GM12878 (cell line): ENCODE results near the gene LKAAEAR1. TPM values are rescaled to one million over a fixed set of nuclear protein-coding genes. Genes with fewer than 3 reads are reported as not detected.

Source experiments
- ATAC-seq: fragments of 200-7000 bp; cut with Tn5 transposase; 3 replicates; pipeline ENCODE4 v1.9.1; 2020; ENCODE audit warnings: mild to moderate bottlenecking, moderate library complexity
- BruUV-seq: library from RNA; stranded (reverse); fragments of 400-500 nt; replicated peaks from 2 replicates; lab custom pipeline; 2021; lab: Mats Ljungman, UMichigan
- CTCF ChIA-PET: fragments of 300-600 bp; sonication (Branson Sonifier 250); formaldehyde crosslinking; extraction: SDS; loops from one replicate; lab custom pipeline; 2021; ENCODE audit warnings: inconsistent platforms; lab: Yijun Ruan, JAX
- POLR2A ChIA-PET: fragments of 350-600 bp; formaldehyde crosslinking; extraction: SDS; loops from one replicate; lab custom pipeline; 2021; ENCODE audit warnings: inconsistent platforms; lab: Charles Lee
- RAD21 ChIA-PET: fragments of 300-600 bp; sonication (Branson Sonifier 250); formaldehyde crosslinking; loops from one replicate; lab custom pipeline; 2023; ENCODE audit warnings: antibody characterized with exemption; ENCODE audit not compliant: unreplicated experiment; lab: Charles Lee
- SMC1A ChIA-PET: fragments of 300-600 bp; sonication (Branson Sonifier 250); formaldehyde crosslinking; loops from one replicate; lab custom pipeline; 2023; ENCODE audit not compliant: unreplicated experiment, uncharacterized antibody; lab: Charles Lee
- DNase-seq: peaks from one replicate; pipeline ENCODE4 v3.0.0-alpha.2; 2011; ENCODE audit warnings: low read depth, low spot score
- FAIRE-seq: peaks from 3 replicates; lab custom pipeline; 2011; peaks lifted over from hg19 to GRCh38; lab: Jason Lieb, UNC
- H2AFZ ChIP-seq: 2 replicates; pipeline ENCODE4 v1.6.0; 2011; ENCODE audit warnings: low read depth, low read length, control low read depth; ENCODE audit not compliant: control insufficient read depth
- H3K27ac ChIP-seq: 2 replicates; pipeline ENCODE4 v1.5.1; 2011; ENCODE audit warnings: control low read depth; ENCODE audit not compliant: control insufficient read depth, insufficient read depth
- H3K27me3 ChIP-seq, 2 experiments: replicated peaks in 1 of 2; 2 replicates each; pipeline versions ENCODE4 v1.6.0 to v1.6.1; 2011; ENCODE audit warnings: low read length in 1 of 2; ENCODE audit not compliant: control insufficient read depth in 2 of 2, insufficient read depth in 2 of 2
- H3K36me3 ChIP-seq, 2 experiments: 2 replicates each; pipeline ENCODE4 v1.5.1; 2011; ENCODE audit warnings: low read length in 1 of 2; ENCODE audit not compliant: control insufficient read depth in 2 of 2, insufficient read depth in 2 of 2
- H3K4me1 ChIP-seq: 2 replicates; pipeline ENCODE4 v1.6.1; 2011; ENCODE audit warnings: mild to moderate bottlenecking, low read length, moderate library complexity, mixed read lengths; ENCODE audit not compliant: control insufficient read depth, insufficient read depth
- H3K4me2 ChIP-seq: 2 replicates; pipeline ENCODE4 v1.6.0; 2011; ENCODE audit warnings: control low read depth; ENCODE audit not compliant: control insufficient read depth, insufficient read depth
- H3K4me3 ChIP-seq: fragments of 200-600 bp; sonication (generic); 2 replicates; pipeline ENCODE4 v1.5.1; 2016
- H3K79me2 ChIP-seq: 2 replicates; pipeline ENCODE4 v1.6.0; 2011; ENCODE audit warnings: low read length; ENCODE audit not compliant: control insufficient read depth, insufficient read depth
- H3K9ac ChIP-seq: 2 replicates; pipeline ENCODE4 v1.8.0; 2011; ENCODE audit warnings: low read length, control low read depth, mixed read lengths; ENCODE audit not compliant: control insufficient read depth, insufficient read depth
- H3K9me3 ChIP-seq: replicated peaks from 3 replicates; pipeline ENCODE4 v1.5.1; 2011; ENCODE audit warnings: mild to moderate bottlenecking, low read length; ENCODE audit not compliant: control insufficient read depth, insufficient read depth
- H4K20me1 ChIP-seq: 2 replicates; pipeline ENCODE4 v1.6.0; 2011; ENCODE audit not compliant: control insufficient read depth, insufficient read depth
- BCL11A ChIP-seq: IDR thresholded peaks from 2 replicates; pipeline ENCODE4 v1.6.1; 2011; ENCODE audit warnings: low read depth, low read length
- FOXM1 ChIP-seq: IDR thresholded peaks from 2 replicates; pipeline ENCODE4 v1.6.1; 2012; ENCODE audit warnings: low read depth, mild to moderate bottlenecking, inconsistent platforms, low read length, moderate library complexity
- GABPA ChIP-seq: IDR thresholded peaks from 2 replicates; pipeline ENCODE4 v1.6.1; 2014; ENCODE audit warnings: antibody characterized with exemption, low read depth, mild to moderate bottlenecking, inconsistent platforms
- GATAD2B ChIP-seq: fragments of 450-650 bp; conservative IDR thresholded peaks from 2 replicates; pipeline ENCODE4 v1.6.1; 2017; ENCODE audit warnings: low read depth, mild to moderate bottlenecking, moderate library complexity
- HDAC2 ChIP-seq: fragments of 200-600 bp; sonication (generic); IDR thresholded peaks from 2 replicates; pipeline ENCODE4 v1.6.1; 2017
- MTA2 ChIP-seq: fragments of 450-650 bp; IDR thresholded peaks from 2 replicates; pipeline ENCODE4 v1.6.1; 2016; ENCODE audit warnings: low read depth, mild to moderate bottlenecking, moderate library complexity
- NFYA ChIP-seq: IDR thresholded peaks from 2 replicates; pipeline ENCODE4 v1.6.1; 2011; ENCODE audit warnings: low read depth, mild to moderate bottlenecking, low read length, improper control_type of control experiment, borderline replicate concordance
- POU2F2 ChIP-seq: IDR thresholded peaks from 3 replicates; pipeline ENCODE4 v1.6.1; 2011; ENCODE audit warnings: low read depth, mild to moderate bottlenecking, low read length, borderline replicate concordance
- SUZ12 ChIP-seq: fragments of 200-600 bp; sonication (generic); IDR thresholded peaks from one replicate; pipeline ENCODE4 v1.6.1; 2018; ENCODE audit warnings: antibody characterized with exemption, mild to moderate bottlenecking; ENCODE audit not compliant: unreplicated experiment
- WGBS: methylation state at CpG from one replicate; pipeline ENCODE4 v1.1.6; 2016; ENCODE audit warnings: low lambda C conversion rate; ENCODE audit not compliant: insufficient replicate concordance, insufficient coverage; ENCODE audit errors: missing lambda C conversion rate; 5-methylcytosine and 5-hydroxymethylcytosine counted together
- in situ Hi-C: fragments of 300-500 bp; cut with MboI; formaldehyde crosslinking; loops from 9 replicates; pipeline ENCODE4 v1.14.3; 2018; ENCODE audit warnings: mixed read lengths
- intact Hi-C: fragments of 100-400 bp; cut with micrococcal nuclease; formaldehyde crosslinking; loops from one replicate; pipeline ENCODE4 v1.14.2; 2022; ENCODE audit not compliant: unreplicated experiment
- polyA plus RNA-seq, 11 experiments: library from polyadenylated mRNA; depleted of rRNA in 4 of 11; unstranded in 6 of 11; stranded (reverse) in 5 of 11; fragments of >200 nt; fragmentation: Nextera tagmentation in 4 of 11; fragmentation: Illumina TruSeq in 1 of 11; extraction: Ambion mirVana in 4 of 11; extraction: Trizol in 1 of 11; gene quantifications; 1 replicate in 1 of 11; 2 replicates in 10 of 11; pipeline versions ENCODE4 v1.2.1 to v1.2.3, GENCODE V29; 2011 to 2016; ENCODE audit warnings: inconsistent platforms in 2 of 11, missing spikeins in 2 of 11, low read depth in 1 of 11
- total RNA-seq, 4 experiments: library from RNA; depleted of rRNA in 3 of 4; stranded (reverse); fragments of >200 nt in 3 of 4; fragmentation: Illumina TruSeq in 1 of 4; extraction: Trizol in 1 of 4; gene quantifications; 2 replicates each; pipeline versions ENCODE4 v1.2.1 to v1.2.3, GENCODE V29; 2013 to 2021
- TF ChIP-seq, protein P1 (sequence below): fragments of 450-650 bp; IDR thresholded peaks from 2 replicates; pipeline ENCODE4 v1.6.1; 2017; ENCODE audit warnings: mild to moderate bottlenecking, moderate library complexity
- TF ChIP-seq, protein P2 (sequence below): IDR thresholded peaks from 2 replicates; pipeline ENCODE4 v1.6.1; 2012; ENCODE audit warnings: mild to moderate bottlenecking, low read depth, low read length
- TF ChIP-seq, protein P3 (sequence below): IDR thresholded peaks from 2 replicates; pipeline ENCODE4 v1.6.1; 2012; ENCODE audit warnings: low read depth, low read length, improper control_type of control experiment

The LKAAEAR1 gene
- total and polyA plus RNA-seq, 10 of the 15 experiments (the other 5 are each of a cell fraction or from before 2014, with no cell fraction given), result not detected

DNA sequence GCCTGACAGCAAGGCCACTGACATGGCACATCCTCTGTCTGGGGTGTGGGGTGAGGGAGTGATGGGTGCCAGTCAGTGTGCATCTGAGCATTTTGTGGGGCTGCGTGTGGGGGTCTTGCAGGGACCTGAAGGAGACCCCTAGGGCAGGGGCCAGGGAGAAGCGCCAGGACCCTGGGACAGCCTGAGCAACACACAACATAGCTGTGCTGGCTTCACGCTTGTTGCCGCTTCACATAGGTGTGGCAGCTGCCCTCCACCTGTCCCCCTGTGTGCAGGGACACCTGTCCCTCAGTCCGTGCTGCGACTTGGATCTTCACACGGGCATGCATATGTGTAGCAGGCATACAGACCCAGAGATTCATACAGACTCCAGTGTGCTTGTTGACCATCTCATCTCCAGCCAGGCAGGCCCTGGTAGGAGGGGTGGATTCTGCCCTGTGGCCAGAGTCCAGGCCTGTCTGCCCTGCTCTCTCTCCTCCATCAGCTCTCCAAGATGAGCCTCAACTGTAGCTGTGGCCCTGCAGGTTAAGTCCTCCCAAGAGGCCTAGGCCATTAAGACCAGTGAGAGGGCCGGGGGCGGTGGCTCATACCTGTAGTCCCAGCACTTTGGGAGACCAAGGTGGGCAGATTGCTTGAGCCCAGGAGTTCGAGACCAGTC, 26.3 kb upstream of the LKAAEAR1 start:
- DNase-seq (no peak), ATAC-seq (no peak), FAIRE-seq (no peak)
- no peak overlapping the region for H3K4me3 ChIP-seq
- intact Hi-C loops (no loop called here), in situ Hi-C loops (no loop called here)
- no peaks in the 10 kb centered on the region for H3K9me3 ChIP-seq
- SMC1A ChIA-PET, result interaction anchor here (0.7 to 1.5 kb wide), 3 partner anchors 9 to 27 kb away, joined by 3 to 5 read pairs (median 4); no protein-coding TSS in a partner anchor
- no peak overlapping the region for H3K4me2 ChIP-seq
- POLR2A ChIA-PET, result interaction anchor here (0.8 kb wide), 1 partner anchor 9 kb away, joined by 6 read pairs; no protein-coding TSS in a partner anchor
- no peak overlapping the region for H3K9ac ChIP-seq
- 51% methylated on average over 10 of the region's 10 CpGs for WGBS
- TF ChIP-seq MTA2, result no peak
- TF ChIP-seq GABPA, result no peak
- no peak for TF ChIP-seq NFYA
- no peak for TF ChIP-seq POU2F2
- no peak for TF ChIP-seq GATAD2B
- TF ChIP-seq, protein P1, sequence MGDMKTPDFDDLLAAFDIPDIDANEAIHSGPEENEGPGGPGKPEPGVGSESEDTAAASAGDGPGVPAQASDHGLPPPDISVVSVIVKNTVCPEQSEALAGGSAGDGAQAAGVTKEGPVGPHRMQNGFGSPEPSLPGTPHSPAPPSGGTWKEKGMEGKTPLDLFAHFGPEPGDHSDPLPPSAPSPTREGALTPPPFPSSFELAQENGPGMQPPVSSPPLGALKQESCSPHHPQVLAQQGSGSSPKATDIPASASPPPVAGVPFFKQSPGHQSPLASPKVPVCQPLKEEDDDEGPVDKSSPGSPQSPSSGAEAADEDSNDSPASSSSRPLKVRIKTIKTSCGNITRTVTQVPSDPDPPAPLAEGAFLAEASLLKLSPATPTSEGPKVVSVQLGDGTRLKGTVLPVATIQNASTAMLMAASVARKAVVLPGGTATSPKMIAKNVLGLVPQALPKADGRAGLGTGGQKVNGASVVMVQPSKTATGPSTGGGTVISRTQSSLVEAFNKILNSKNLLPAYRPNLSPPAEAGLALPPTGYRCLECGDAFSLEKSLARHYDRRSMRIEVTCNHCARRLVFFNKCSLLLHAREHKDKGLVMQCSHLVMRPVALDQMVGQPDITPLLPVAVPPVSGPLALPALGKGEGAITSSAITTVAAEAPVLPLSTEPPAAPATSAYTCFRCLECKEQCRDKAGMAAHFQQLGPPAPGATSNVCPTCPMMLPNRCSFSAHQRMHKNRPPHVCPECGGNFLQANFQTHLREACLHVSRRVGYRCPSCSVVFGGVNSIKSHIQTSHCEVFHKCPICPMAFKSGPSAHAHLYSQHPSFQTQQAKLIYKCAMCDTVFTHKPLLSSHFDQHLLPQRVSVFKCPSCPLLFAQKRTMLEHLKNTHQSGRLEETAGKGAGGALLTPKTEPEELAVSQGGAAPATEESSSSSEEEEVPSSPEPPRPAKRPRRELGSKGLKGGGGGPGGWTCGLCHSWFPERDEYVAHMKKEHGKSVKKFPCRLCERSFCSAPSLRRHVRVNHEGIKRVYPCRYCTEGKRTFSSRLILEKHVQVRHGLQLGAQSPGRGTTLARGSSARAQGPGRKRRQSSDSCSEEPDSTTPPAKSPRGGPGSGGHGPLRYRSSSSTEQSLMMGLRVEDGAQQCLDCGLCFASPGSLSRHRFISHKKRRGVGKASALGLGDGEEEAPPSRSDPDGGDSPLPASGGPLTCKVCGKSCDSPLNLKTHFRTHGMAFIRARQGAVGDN, result no peak
- no peak for TF ChIP-seq SUZ12
- TF ChIP-seq, protein P2, sequence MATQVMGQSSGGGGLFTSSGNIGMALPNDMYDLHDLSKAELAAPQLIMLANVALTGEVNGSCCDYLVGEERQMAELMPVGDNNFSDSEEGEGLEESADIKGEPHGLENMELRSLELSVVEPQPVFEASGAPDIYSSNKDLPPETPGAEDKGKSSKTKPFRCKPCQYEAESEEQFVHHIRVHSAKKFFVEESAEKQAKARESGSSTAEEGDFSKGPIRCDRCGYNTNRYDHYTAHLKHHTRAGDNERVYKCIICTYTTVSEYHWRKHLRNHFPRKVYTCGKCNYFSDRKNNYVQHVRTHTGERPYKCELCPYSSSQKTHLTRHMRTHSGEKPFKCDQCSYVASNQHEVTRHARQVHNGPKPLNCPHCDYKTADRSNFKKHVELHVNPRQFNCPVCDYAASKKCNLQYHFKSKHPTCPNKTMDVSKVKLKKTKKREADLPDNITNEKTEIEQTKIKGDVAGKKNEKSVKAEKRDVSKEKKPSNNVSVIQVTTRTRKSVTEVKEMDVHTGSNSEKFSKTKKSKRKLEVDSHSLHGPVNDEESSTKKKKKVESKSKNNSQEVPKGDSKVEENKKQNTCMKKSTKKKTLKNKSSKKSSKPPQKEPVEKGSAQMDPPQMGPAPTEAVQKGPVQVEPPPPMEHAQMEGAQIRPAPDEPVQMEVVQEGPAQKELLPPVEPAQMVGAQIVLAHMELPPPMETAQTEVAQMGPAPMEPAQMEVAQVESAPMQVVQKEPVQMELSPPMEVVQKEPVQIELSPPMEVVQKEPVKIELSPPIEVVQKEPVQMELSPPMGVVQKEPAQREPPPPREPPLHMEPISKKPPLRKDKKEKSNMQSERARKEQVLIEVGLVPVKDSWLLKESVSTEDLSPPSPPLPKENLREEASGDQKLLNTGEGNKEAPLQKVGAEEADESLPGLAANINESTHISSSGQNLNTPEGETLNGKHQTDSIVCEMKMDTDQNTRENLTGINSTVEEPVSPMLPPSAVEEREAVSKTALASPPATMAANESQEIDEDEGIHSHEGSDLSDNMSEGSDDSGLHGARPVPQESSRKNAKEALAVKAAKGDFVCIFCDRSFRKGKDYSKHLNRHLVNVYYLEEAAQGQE, result no peak
- TF ChIP-seq FOXM1, result no peak
- TF ChIP-seq HDAC2, result no peak
- TF ChIP-seq BCL11A, result no peak
- TF ChIP-seq, protein P3, sequence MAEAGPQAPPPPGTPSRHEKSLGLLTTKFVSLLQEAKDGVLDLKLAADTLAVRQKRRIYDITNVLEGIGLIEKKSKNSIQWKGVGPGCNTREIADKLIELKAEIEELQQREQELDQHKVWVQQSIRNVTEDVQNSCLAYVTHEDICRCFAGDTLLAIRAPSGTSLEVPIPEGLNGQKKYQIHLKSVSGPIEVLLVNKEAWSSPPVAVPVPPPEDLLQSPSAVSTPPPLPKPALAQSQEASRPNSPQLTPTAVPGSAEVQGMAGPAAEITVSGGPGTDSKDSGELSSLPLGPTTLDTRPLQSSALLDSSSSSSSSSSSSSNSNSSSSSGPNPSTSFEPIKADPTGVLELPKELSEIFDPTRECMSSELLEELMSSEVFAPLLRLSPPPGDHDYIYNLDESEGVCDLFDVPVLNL, result no peak
- BruUV-seq, result no TSS peak
- H3K27me3 ChIP-seq, result peaks cover 0 to 3% of the 10 kb centered on the region in 2 experiments; a peak in 2 of 4 replicates
- no peaks in the 10 kb centered on the region for H4K20me1 ChIP-seq
- H3K4me1 ChIP-seq, result no peaks in the 10 kb centered on the region; the same call in 1 of the 2 replicates
- no peaks in the 10 kb centered on the region for H3K79me2 ChIP-seq
- H2AFZ ChIP-seq, result no peak overlapping the region
- RAD21 ChIA-PET, result interaction anchor here (4.9 kb wide), 1 partner anchor 27 kb away, joined by 16 read pairs; the partner anchor contains the start of gene LKAAEAR1
- no peaks in the 10 kb centered on the region for H3K36me3 ChIP-seq
- CTCF ChIA-PET, result interaction anchor here (0.6 to 4.6 kb wide), 4 partner anchors 9 to 172 kb away, joined by 3 to 23 read pairs (median 12); no protein-coding TSS in a partner anchor
- H3K27ac ChIP-seq, result no peak overlapping the region
